ENCODE data around the gene EFNA5.

EFNA5 gene

DNA sequence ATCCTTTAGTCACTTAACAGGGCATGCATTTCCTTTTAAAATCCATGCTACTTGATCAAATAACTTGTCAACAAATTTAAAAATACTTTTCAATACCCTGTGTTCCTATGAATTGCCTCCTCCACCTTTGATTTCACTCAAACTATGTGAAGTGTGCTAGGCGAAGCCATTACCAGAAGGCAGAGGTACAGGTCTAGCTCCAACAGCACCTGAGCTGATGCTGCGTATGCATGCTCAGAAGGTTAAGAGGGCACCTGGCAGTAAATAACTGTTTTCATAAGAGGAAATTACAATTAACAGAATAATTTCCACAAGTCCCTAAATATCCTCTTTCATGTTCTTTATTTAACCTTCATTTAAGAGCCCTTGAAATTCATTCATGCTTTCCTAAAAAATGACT, 251.8 kb downstream of the EFNA5 start:
- DNase-seq (ENCODE audit: insufficient read length, low spot score) (no peak), FAIRE-seq (no peak)
- TF ChIP-seq POLR2A (IDR thresholded peaks at IDR 0.05; ENCODE audit: low read depth, low read length) (no peak), SPI1 (IDR thresholded peaks at IDR 0.05; ENCODE audit: low read depth, low read length) (no peak), POU2F2 (IDR thresholded peaks at IDR 0.05; ENCODE audit: low read depth, low read length) (no peak), POLR2AphosphoS5 (IDR thresholded peaks at IDR 0.05; ENCODE audit: low read depth, low read length) (no peak), PAX5 (IDR thresholded peaks at IDR 0.05; ENCODE audit: insufficient read depth, low read length, severe bottlenecking) (no peak), TAF1 (IDR thresholded peaks at IDR 0.05; ENCODE audit: low read depth, low read length) (no peak)

DNA sequence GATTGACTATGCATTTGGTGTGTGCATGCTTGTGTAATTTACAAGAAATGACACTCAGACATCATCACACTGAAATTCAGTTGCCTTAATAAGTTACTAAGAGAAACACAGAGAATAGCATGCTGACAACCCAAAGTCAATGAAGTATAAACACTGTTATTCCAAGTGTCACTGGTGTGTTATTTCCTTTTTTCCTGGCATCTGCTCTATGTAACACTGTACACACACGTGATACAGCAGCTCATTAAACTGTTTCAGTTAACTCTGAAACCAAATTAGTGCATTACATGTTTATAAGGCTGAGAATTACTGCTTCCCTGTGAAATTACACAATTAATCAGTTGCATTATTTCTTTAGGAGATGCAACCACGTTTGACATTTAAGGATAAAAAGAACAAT, 252.7 kb downstream of the EFNA5 start:
- DNase-seq (ENCODE audit: insufficient read length, low spot score) (no peak), FAIRE-seq (no peak)
- TF ChIP-seq POLR2AphosphoS5 (IDR thresholded peaks at IDR 0.05; ENCODE audit: low read depth, low read length) (no peak), POLR2A (IDR thresholded peaks at IDR 0.05; ENCODE audit: low read depth, low read length) (no peak), PAX5 (IDR thresholded peaks at IDR 0.05; ENCODE audit: insufficient read depth, low read length, severe bottlenecking) (no peak), POU2F2 (IDR thresholded peaks at IDR 0.05; ENCODE audit: low read depth, low read length) (no peak), SPI1 (IDR thresholded peaks at IDR 0.05; ENCODE audit: low read depth, low read length) (no peak), TAF1 (IDR thresholded peaks at IDR 0.05; ENCODE audit: low read depth, low read length) (no peak)

- DNase-seq (ENCODE audit: insufficient read length, low spot score) (no peak), FAIRE-seq (peak; percentile 23)
- TF ChIP-seq SPI1 (IDR thresholded peaks at IDR 0.05; ENCODE audit: low read depth, low read length) (no peak), POU2F2 (IDR thresholded peaks at IDR 0.05; ENCODE audit: low read depth, low read length) (no peak), PAX5 (IDR thresholded peaks at IDR 0.05; ENCODE audit: insufficient read depth, low read length, severe bottlenecking) (no peak), POLR2A (IDR thresholded peaks at IDR 0.05; ENCODE audit: low read depth, low read length) (no peak), POLR2AphosphoS5 (IDR thresholded peaks at IDR 0.05; ENCODE audit: low read depth, low read length) (no peak), TAF1 (IDR thresholded peaks at IDR 0.05; ENCODE audit: low read depth, low read length) (no peak)
Observed at GRCh38 chr5:107415762-107416161, 255.0 kb downstream of the EFNA5 start.

DNA sequence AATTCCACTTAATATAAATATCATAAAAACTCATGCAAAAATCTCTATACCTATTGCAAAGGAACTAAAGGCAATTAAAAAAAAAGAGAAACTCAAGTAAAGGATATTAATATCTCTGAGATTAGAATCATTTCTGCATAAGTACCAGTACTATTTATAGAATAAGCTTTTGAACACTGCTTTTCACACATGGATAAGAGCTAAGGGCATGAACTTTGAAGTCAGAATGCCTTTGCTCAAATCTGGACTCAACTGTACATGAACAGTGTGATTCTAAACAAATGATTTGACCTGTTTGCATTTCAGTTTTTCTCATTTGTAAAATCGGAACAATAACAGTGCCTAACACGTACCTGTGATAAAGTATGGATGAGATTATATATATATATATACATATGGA, 255.9 kb downstream of the EFNA5 start:
- DNase-seq (ENCODE audit: insufficient read length, low spot score) (no peak), FAIRE-seq (no peak)
- TF ChIP-seq POLR2AphosphoS5 (IDR thresholded peaks at IDR 0.05; ENCODE audit: low read depth, low read length) = no peak

DNA sequence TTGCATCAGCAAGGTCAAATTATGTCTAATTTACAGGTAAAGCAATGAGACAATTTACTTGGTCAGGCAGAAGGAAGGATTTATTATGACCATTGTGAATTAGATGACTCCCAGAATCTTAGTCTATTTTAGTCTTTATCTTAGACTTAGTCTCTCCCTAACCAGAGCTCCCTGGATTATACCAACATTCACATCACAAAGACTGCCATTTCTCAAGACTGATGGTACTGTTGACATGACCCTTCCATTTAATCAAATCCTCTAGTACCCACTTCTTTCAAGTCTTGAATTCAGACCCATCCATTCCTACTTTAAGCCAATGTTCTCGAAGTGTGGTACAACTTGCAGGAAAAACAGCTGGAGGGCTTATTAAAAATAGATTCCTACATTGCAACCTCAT, 257.0 kb downstream of the EFNA5 start:
- TF ChIP-seq SPI1 (IDR thresholded peaks at IDR 0.05; ENCODE audit: low read depth, low read length) (no peak), POLR2A (IDR thresholded peaks at IDR 0.05; ENCODE audit: low read depth, low read length) (no peak), PAX5 (IDR thresholded peaks at IDR 0.05; ENCODE audit: insufficient read depth, low read length, severe bottlenecking) (no peak), TAF1 (IDR thresholded peaks at IDR 0.05; ENCODE audit: low read depth, low read length) (no peak), POLR2AphosphoS5 (IDR thresholded peaks at IDR 0.05; ENCODE audit: low read depth, low read length) (no peak), POU2F2 (IDR thresholded peaks at IDR 0.05; ENCODE audit: low read depth, low read length) (no peak)
- FAIRE-seq (no peak), DNase-seq (ENCODE audit: insufficient read length, low spot score) (no peak)

DNA sequence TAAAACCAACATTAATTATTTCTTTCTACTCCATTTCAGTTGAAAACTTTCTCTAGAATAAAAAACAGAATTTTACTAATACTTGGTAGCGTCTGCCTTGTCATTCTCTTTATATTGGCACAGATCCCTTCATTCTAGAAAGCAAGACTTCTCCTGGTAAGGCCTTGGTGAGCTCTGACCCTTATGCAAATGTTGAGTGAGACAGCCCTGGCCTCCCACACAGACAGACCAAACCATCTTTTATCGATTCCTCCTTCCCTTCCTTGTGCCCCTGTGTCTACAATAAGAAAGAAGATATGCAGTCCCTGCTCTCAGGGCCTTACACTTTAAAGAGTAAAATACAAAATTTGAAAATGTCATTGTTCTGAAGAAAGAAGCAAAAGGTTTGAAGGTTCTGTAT, 262.2 kb downstream of the EFNA5 start:
- FAIRE-seq = no peak
- DNase-seq (ENCODE audit: insufficient read length, low spot score) = no peak
- TF ChIP-seq POLR2A (IDR thresholded peaks at IDR 0.05; ENCODE audit: low read depth, low read length) (no peak), PAX5 (IDR thresholded peaks at IDR 0.05; ENCODE audit: insufficient read depth, low read length, severe bottlenecking) (no peak), POU2F2 (IDR thresholded peaks at IDR 0.05; ENCODE audit: low read depth, low read length) (no peak), POLR2AphosphoS5 (IDR thresholded peaks at IDR 0.05; ENCODE audit: low read depth, low read length) (no peak), TAF1 (IDR thresholded peaks at IDR 0.05; ENCODE audit: low read depth, low read length) (no peak), SPI1 (IDR thresholded peaks at IDR 0.05; ENCODE audit: low read depth, low read length) (no peak)

GRCh38 chr5:107407713-107408298, 262.9 kb downstream of the EFNA5 start:
- DNase-seq (ENCODE audit: insufficient read length, low spot score) (no peak), FAIRE-seq (no peak)
- TF ChIP-seq SPI1 (IDR thresholded peaks at IDR 0.05; ENCODE audit: low read depth, low read length) (no peak), TAF1 (IDR thresholded peaks at IDR 0.05; ENCODE audit: low read depth, low read length) (no peak), POLR2A (IDR thresholded peaks at IDR 0.05; ENCODE audit: low read depth, low read length) (no peak), PAX5 (IDR thresholded peaks at IDR 0.05; ENCODE audit: insufficient read depth, low read length, severe bottlenecking) (no peak), POLR2AphosphoS5 (IDR thresholded peaks at IDR 0.05; ENCODE audit: low read depth, low read length) (no peak), POU2F2 (IDR thresholded peaks at IDR 0.05; ENCODE audit: low read depth, low read length) (no peak)

DNA sequence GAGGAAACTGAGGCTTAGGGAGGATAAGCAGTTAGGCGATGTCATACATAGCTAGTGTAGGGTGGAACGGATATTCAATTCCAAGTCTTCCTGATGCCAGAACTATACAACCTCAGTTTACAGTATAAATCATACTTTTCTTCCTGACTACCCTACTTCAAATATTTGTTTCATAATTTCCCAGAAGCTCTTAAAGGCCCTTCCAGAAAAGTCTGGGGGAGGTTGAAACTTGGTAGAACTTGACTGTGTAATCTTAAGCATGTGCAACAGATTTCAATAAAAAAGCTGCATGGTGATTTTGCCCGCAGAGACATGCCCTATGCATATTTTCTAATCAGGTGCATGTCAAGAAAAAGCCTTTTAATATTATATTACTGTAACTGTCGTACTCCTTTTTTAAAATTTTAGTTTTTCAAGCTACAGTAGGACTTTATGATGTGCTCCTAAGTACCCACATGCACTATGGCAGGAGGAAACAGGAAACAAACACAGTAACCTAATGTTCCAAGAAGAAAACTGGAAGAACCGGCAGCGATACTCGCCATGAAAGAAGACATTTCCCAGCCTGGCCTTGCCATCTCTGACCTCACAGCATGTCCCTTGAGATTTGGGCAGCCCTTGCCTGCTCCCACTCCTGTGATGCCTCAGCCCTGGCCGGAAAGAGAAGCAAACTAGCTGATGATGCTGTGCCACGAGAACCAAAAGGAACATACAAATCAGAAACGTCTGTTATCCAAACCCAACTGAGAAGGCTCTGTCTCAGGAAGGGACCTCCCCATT, 266.0 kb downstream of the EFNA5 start:
- FAIRE-seq (no peak), DNase-seq (ENCODE audit: insufficient read length, low spot score) (no peak)
- TF ChIP-seq PAX5 (IDR thresholded peaks at IDR 0.05; ENCODE audit: insufficient read depth, low read length, severe bottlenecking) (no peak), TAF1 (IDR thresholded peaks at IDR 0.05; ENCODE audit: low read depth, low read length) (no peak), SPI1 (IDR thresholded peaks at IDR 0.05; ENCODE audit: low read depth, low read length) (no peak), POLR2AphosphoS5 (IDR thresholded peaks at IDR 0.05; ENCODE audit: low read depth, low read length) (no peak), POU2F2 (IDR thresholded peaks at IDR 0.05; ENCODE audit: low read depth, low read length) (no peak), POLR2A (IDR thresholded peaks at IDR 0.05; ENCODE audit: low read depth, low read length) (no peak)

DNA sequence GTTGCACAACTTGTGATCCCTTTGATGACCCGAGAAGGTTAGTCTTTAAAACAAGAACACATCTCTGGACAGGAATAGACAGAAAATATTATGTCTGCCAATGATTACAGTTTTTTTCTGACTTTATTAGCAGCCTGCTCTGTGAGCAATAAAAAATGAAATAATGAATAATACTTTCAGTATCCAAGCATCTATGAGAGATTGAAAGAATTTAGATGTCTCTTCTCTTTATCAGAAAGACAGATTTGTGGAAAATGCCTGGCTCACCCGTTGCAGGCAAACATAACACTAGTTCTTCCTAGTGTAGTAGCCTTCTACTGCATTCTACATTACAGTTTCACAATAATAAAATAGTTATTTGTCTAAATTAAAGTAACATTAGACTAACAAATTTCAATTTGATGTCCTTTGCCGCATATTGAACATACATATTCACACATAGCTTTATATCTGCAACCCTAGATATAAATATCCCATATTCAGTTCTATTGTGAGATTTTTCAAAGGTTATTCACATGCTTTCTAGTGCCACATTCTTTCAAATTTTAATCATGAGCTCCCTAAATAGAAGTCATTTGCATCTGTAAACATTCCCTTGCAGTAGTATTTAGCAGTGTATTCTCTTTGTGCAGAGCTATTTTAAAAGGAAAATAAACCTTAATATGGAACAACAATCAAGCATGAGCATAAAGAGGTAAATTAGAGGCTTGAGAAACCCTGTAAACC, 267.3 kb downstream of the EFNA5 start:
- FAIRE-seq = no peak

More for the DNA sequence above, 267.3 kb downstream of the EFNA5 start:
- TF ChIP-seq POU2F2 (IDR thresholded peaks at IDR 0.05; ENCODE audit: low read depth, low read length) (no peak), SPI1 (IDR thresholded peaks at IDR 0.05; ENCODE audit: low read depth, low read length) (no peak), POLR2AphosphoS5 (IDR thresholded peaks at IDR 0.05; ENCODE audit: low read depth, low read length) (no peak), PAX5 (IDR thresholded peaks at IDR 0.05; ENCODE audit: insufficient read depth, low read length, severe bottlenecking) (no peak), TAF1 (IDR thresholded peaks at IDR 0.05; ENCODE audit: low read depth, low read length) (no peak), POLR2A (IDR thresholded peaks at IDR 0.05; ENCODE audit: low read depth, low read length) (no peak)
- DNase-seq (ENCODE audit: insufficient read length, low spot score) = no peak
